OCI-LY3 (cell line): ENCODE results near the gene ARPC5.

Source experiments
- EZH2phosphoT487 ChIP-seq: fragments of 200-600 bp; shearing (Covaris generic); IDR thresholded peaks from 2 replicates; pipeline ENCODE4 v1.6.1; 2018; ENCODE audit warnings: antibody characterized with exemption, mixed run types, low read depth
- TF ChIP-seq, protein P1 (sequence below): fragments of 200-600, 300-600 bp; sonication (generic); IDR thresholded peaks from 2 replicates; pipeline ENCODE4 v1.5.1; 2014; ENCODE audit warnings: antibody characterized with exemption, low read length, low read depth

DNA sequence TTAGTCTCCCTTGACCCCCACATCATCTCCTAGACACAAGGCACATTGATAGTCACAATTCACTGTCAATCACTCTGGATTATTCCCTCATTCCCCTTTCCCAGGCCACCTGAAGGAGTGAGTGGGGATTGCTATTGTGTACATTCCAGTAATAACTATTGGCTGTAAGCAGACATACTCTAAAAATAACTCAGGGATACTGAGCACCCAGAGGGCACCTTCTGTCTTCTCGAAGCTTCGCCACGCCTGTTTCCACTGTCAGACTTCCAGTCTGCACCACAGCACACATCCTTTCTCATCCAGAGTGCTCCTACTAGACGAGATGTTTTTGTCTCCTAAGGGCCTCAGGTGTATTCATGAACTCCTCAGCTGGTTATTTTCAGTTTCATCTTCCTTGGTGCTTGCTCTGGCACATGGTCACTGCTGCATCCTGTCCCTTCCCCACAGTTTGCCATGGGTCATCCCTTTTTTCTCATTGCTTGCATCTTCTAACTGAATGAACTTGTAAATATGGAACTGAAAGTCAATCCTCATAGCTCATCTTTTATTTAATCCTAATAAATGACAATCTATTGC lies 18.4 kb upstream of the ARPC5 start:
- TF ChIP-seq, protein P1, sequence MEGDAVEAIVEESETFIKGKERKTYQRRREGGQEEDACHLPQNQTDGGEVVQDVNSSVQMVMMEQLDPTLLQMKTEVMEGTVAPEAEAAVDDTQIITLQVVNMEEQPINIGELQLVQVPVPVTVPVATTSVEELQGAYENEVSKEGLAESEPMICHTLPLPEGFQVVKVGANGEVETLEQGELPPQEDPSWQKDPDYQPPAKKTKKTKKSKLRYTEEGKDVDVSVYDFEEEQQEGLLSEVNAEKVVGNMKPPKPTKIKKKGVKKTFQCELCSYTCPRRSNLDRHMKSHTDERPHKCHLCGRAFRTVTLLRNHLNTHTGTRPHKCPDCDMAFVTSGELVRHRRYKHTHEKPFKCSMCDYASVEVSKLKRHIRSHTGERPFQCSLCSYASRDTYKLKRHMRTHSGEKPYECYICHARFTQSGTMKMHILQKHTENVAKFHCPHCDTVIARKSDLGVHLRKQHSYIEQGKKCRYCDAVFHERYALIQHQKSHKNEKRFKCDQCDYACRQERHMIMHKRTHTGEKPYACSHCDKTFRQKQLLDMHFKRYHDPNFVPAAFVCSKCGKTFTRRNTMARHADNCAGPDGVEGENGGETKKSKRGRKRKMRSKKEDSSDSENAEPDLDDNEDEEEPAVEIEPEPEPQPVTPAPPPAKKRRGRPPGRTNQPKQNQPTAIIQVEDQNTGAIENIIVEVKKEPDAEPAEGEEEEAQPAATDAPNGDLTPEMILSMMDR = no peak
- TF ChIP-seq EZH2phosphoT487 = no peak
